Endothelial cell of hepatic sinusoid (primary cell): ENCODE measurements around the gene FOXK2.

Source experiments
- in situ Hi-C: cut with HindIII; loops from 2 replicates; pipeline ENCODE4 v1.10.0; 2017; ENCODE audit warnings: low sequenced_read_pairs

FOXK2 gene

GRCh38 chr17:82601447-82602000 is 82.0 kb downstream of the FOXK2 start:
- in situ Hi-C loops, result no loop called here

- in situ Hi-C loops, result no loop called here
These were observed 83.0 kb downstream of the FOXK2 start for GRCh38 chr17:82602487-82602886.

GRCh38 chr17:82602986-82603710 is 83.6 kb downstream of the FOXK2 start:
- in situ Hi-C loops, result no loop called here

GRCh38 chr17:82603981-82604448 is 84.5 kb downstream of the FOXK2 start:
- in situ Hi-C loops, result no loop called here

GRCh38 chr17:82604532-82604931 is 85.0 kb downstream of the FOXK2 start:
- in situ Hi-C loops, result no loop called here

GRCh38 chr17:82605939-82606600 is 86.5 kb downstream of the FOXK2 start:
- in situ Hi-C loops, result no loop called here

- in situ Hi-C loops, result no loop called here
These were observed 89.3 kb downstream of the FOXK2 start for GRCh38 chr17:82608816-82609215.

GRCh38 chr17:82609655-82610054 is 90.1 kb downstream of the FOXK2 start:
- in situ Hi-C loops, result no loop called here

- in situ Hi-C loops, result no loop called here
These were observed 91.9 kb downstream of the FOXK2 start for GRCh38 chr17:82611140-82612058.

- in situ Hi-C loops, result no loop called here
These were observed 94.0 kb downstream of the FOXK2 start for GRCh38 chr17:82613283-82614094.

- in situ Hi-C loops, result no loop called here
These were observed 94.6 kb downstream of the FOXK2 start for GRCh38 chr17:82614095-82614631.

- in situ Hi-C loops, result no loop called here
These were observed 95.8 kb downstream of the FOXK2 start for GRCh38 chr17:82615084-82616020.

GRCh38 chr17:82616021-82616711 is 96.6 kb downstream of the FOXK2 start:
- in situ Hi-C loops, result no loop called here

GRCh38 chr17:82619211-82619610 is 99.7 kb downstream of the FOXK2 start:
- in situ Hi-C loops, result no loop called here

GRCh38 chr17:82619641-82620040 is 100.1 kb downstream of the FOXK2 start:
- in situ Hi-C loops, result no loop called here

- in situ Hi-C loops, result no loop called here
These were observed 104.2 kb downstream of the FOXK2 start for GRCh38 chr17:82623707-82624106.

- in situ Hi-C loops, result no loop called here
These were observed 107.9 kb downstream of the FOXK2 start for GRCh38 chr17:82627405-82627804.

- in situ Hi-C loops, result no loop called here
These were observed 110.2 kb downstream of the FOXK2 start for GRCh38 chr17:82629748-82630147.
